HG02763 (cell line): ENCODE data around the gene RSL1D1.
A peak's percentile ranks its signal among the peaks of the same experiment; 100 is the strongest.

Experiments
- ATAC-seq: cut with Tn5 transposase; IDR thresholded peaks from one replicate; pipeline ENCODE4 v1.9.1; 2021; ENCODE audit warnings: mild to moderate bottlenecking, moderate library complexity; ENCODE audit not compliant: unreplicated experiment

Gene RSL1D1

GRCh38 chr16:11851294-11852091, at the start of gene RSL1D1:
TSS of gene RSL1D1 (minus strand) at chr16:11851542. CDS start at chr16:11851512, 30 bp downstream.
- peak; percentile 89 for ATAC-seq

DNA sequence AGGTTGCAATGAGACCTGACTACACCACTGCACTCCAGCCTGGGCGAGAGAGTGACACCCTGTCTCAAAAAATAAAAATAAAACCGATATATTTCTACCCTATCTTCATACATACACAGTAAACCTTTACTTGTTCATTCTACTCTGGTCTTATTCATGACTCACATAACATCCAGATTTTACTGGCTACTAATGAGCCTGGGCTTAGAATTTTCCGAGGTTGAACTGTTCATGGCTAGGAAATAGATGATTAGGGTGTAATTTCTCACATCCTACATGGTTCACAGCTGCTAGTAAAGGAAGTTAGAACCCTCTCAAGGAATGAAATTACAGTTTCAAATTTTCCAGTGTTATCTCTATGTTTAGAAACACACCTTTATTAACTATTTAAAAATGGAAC, 49.7 kb upstream of the RSL1D1 start:
- no peak for ATAC-seq

DNA sequence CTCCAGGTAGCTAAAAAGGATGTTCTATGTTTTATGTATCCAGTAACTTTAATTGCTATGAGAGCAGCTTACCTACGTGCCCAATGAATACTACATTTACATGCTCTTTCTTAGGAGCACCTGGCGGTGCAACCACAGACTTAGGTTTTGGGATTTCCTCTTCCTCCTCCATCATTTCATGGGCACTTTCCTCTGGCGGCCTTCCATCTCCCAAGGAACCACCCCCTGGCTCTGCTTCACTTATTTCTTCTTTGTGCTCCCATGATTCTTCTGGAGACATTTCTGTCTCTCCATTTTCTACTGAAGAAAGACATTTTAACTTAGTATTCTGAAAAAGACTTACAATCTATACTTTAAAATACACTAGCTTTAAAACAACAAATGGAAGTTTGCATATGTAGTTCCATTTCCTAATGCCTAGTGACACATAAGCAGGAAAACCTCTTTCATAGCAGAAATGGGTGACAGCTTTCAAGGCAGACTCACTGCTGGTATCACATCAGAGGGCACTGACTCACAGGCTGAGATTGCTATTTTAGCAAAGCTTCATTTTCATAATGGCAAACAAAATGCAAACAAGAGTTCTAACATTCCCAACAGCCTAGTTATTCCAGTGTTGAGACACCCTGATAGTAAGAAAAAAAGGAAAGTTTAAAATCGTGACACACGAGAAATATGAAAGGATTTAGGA, 45.3 kb upstream of the RSL1D1 start:
- ATAC-seq, result no peak

DNA sequence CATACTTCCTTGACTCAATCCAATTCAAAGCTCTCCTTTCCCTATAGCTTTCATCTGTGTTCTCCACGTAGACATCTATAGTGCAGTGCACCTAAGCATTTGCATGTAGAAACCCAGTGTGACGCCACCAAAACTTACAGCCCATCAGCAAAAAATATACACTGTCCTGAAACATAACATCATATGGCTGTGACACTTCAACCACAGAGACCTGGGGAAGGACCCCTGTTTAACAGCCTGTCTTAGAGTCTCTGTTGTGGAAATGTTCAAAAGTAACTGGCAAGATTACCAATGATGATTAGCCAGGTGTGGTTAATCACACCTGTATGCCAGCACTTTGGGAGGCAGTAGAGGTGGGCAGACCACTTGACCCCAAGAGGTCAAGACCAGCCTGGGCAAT, 42.2 kb upstream of the RSL1D1 start:
- no peak for ATAC-seq

DNA sequence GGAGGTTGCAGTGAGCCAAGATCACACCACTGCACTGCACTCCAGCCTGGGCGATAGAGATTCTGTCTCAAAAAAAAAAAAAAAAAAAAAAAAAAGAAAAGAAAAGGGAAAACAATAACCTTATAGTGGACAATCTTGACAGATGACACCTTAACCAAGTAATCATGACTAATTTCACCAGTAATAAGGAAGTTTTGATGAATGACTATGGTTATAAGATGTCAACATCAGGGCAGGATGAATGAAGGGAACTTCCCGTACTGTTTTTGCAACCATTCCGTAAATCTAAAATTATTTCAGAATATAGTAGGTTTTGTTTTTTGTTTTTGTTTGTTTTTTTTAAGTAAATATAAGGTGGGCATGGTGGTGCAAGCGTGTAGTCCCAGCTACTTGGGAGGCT, 41.4 kb upstream of the RSL1D1 start:
- ATAC-seq, result no peak

GRCh38 chr16:11890231-11890965, 39.1 kb upstream of the RSL1D1 start:
- ATAC-seq, result no peak

DNA sequence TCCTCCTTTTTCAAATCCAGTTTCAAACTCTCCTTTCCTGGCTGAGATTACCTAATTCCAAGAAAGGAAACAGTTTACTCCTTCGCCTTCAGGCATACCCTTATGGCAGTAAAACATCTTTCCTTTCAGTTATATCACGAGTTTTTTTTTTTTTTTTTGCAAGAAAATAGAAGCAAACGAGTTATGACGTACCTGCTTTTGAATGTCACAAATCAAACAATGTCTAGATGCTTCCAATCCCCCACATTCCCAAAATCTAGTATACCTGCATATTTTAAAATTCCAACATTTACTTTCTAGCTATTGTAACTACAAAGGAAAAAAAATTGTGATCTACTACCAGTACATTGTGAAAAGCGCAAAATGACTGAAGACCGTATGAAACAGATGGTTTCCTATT, 35.5 kb upstream of the RSL1D1 start:
- ATAC-seq, result no peak

GRCh38 chr16:11884035-11884434, 32.7 kb upstream of the RSL1D1 start:
- ATAC-seq, result no peak

DNA sequence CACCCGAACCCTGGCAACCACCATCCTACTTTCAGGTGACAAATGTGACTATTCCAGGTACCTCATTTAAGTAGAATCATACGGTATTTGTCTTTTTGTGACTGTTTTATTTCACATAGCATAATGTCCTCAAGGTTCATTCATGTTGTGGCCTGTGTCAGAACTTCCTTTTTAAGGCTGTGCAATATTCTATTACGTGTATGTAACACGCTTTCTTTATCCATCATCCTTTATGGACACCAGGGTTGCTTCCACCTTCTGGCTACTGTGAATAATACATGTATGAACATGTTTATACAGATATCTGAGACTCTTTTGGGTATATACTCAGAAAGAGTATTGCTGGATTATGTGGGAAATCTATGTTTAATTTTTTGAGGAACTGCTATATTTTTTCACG, 28.7 kb upstream of the RSL1D1 start:
- no peak for ATAC-seq

DNA sequence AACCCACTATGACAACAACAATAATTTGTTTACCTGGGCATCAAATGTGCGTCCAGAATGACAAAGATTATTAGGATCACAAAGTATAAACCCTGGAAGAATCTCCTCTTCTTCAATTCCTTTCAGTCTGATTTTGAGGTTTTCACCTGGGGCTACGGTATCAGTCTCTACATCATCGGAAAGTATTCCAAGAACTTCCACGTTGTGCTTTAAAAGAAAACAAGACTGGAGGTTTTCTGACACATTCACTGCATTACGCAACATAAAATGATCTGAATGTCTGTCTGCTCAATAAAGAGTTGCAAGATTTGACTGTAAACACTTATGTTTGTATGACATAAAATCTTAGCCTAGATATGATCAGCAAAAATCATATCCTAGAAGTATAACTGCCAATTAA, 26.0 kb upstream of the RSL1D1 start:
- ATAC-seq, result no peak

DNA sequence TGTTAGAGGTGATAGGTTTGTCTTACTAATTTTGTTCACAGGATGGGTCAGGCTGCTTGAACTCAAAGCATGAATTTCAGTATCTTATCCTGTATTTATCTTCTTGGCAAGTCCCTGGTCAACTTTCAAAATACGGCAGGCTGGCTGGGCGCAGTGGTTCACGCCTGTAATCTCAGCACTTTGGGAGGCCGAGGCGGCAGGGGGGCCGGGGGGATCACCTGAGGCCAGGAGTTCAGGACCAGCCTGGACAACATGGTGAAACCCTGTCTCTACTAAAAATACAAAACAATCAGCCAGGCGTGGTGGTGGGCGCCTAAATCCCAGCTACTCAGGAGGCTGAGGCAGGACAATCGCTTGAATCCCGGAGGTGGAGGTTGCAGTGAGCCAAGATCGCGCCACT, 25.0 kb upstream of the RSL1D1 start:
- ATAC-seq, result no peak

GRCh38 chr16:11875721-11876120, 24.4 kb upstream of the RSL1D1 start:
- no peak for ATAC-seq

DNA sequence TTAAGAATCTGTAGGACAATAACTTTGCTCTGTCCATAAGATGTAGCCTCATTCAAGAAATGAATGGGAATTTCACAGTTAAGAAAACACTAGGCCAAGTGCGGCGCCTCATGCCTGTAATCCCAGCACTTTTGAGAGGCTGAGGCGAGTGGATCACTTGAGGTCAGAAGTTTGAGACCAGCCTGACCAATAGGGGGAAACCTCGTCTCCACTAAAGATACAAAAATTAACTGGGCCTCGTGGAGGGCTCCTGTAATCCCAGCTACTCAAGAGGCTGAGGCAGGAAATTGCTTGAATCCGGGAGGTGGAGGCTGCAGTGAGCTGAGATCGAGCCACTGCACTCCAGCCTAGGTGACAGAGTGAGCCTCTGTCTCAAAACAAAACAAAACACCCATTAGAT, 19.9 kb upstream of the RSL1D1 start:
- ATAC-seq, result no peak

DNA sequence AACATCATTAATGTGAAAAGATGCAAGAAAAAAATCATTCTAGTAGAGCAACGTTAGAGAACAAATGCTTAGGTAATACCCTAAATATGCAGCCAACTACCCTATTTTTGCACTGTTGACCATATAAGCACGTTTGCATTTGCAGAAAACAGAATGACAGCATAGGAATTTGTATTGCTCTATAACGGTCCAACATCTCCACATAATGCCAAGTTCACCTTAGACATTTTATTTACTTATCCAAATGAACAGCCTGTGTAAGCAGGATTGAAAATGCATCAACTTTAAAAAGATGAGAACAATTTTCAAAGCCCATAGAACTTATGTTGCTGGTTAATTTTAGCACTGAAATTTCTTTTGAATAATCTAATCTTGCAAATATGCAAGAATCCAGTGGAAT, 19.1 kb upstream of the RSL1D1 start:
- no peak for ATAC-seq

GRCh38 chr16:11869353-11870228, 18.2 kb upstream of the RSL1D1 start:
- no peak for ATAC-seq

DNA sequence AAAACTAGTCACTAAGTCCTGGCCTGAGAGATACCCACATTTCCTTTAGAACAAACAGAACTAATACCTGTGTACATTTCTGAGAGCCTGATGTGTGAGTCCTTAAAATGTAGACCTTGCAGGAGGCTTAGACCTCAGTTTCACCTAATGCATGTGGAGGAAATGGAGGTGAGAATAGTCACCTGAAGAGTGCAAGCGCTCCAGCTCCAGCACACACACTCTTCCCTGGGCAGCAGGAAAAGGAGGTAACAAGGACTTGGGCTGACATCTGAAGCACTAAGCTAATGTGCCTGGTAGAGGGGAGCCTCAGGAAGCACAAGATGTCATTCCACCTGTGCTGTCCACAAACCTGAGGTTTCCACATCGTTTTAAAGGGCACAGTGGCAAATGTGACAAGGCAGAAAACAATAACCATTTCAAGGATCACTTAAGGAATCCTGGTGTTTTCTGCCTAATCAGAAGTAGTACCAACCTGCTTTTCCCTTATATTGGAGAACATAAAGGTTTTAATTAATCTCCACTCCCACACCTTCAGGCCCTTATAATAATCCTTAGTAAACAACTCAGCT, 17.2 kb upstream of the RSL1D1 start:
- ATAC-seq, result no peak

DNA sequence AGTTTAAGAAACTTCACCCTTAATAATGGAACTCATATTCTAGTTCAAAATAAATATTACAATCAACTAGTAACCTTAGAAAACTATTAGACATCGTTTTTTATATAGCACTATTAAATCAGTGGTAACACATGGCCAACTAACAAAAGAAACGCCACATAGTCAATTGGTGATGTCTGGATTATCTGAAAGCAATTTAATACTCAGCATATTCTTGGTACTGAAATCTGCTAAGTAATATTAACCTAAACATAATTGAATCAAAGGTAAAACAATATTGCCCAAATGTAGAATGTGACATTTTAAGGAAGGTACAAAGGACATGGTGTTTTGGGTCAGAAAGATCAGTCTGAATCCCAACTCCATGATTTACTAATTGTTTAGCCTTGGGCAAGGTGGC, 11.1 kb upstream of the RSL1D1 start:
- no peak for ATAC-seq

DNA sequence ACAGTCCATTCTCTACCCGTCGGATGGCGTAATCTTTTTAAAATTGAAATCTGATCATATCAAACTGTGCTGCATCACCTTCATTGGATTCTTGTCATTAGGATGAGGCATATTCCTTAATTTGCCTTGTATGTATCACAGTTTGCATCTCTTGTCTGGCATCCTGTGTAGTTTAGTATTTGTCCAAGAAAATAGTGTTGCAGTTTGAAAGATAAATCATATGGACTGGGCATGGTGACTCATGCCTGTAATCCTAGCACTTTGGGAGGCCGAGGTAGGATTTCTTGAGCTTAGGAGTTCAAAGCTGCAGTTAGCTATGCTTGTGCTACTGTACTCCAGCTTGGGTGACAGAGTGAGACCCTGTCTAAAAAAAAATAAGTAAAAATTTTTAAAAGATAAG, 5.8 kb upstream of the RSL1D1 start:
- no peak for ATAC-seq

DNA sequence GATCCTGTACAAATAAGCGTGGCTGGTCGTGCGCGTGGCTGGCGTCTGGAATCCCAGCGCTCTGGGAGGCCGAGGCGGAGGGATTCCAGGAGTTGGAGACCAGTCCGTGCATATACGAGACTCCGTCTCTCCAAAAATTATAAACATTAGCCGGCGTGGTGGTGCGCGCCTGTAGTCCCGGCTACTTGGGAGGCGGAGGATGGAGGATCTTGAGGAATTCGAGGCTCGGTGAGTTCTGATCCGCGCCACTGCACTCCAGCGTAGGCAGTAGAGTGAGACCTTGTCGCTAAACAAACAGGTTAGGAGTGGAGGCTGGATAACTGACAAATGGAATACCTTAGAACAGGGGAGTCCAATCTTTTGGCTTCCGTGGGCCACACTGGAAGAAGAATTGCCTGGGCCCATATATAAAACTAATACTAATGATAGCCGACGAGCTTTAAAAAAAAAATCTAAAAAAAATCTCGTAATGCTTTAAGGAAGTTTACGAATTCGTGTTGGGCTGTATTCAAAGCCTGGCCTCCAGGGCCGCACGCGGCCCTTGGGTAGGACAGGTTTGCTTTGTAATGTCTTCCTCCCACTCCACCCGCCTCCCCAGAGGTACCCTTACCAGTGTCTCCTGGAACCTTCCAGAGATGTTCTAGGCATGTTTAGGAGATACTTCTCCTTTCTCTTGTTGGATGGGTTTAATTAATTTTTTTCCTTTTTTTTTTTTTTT, 909 bp upstream of the RSL1D1 start:
- ATAC-seq, result no peak

DNA sequence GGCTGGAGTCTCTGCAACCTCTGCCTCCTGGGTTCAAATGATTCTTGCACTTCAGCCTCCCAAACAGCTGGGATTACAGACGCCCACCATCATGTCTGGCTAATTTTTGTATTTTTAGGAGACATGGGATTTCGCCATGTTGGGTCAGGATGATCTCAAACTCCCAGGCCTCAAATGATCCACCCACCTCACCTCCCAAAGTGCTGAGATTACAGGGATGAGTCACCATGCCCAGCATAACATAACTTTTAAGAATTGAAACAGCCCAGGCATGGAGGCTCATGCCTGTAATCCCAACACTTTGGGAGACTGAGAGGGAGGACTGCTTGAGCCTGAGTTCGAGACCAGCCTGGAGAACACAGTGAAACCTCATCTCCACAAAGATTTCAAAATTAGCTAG, 2.5 kb downstream of the RSL1D1 start:
- no peak for ATAC-seq
